ENCODE results near the gene RANBP3.

- TF ChIP-seq HDAC6 (IDR thresholded peaks at IDR 0.05; ENCODE audit: low read depth, low read length), result no peak
- no peak for TF ChIP-seq POLR2AphosphoS5 (IDR thresholded peaks at IDR 0.05; ENCODE audit: low read depth, low read length)
- TF ChIP-seq RAD21 (IDR thresholded peaks at IDR 0.05 in 1 of 2, conservative IDR thresholded peaks at IDR 0.05 in 1 of 2; ENCODE audit: low read depth in 2 of 2, low read length in 2 of 2), result no peak
- no peak for TF ChIP-seq CTCF (IDR thresholded peaks at IDR 0.05; ENCODE audit: control extremely low read depth in 1 of 3, insufficient read depth in 1 of 3, low read depth in 1 of 3, low read length in 3 of 3)
- TF ChIP-seq SIX5 (IDR thresholded peaks at IDR 0.05; ENCODE audit: low read depth, low read length), result no peak
- no peak for TF ChIP-seq KDM5A (IDR thresholded peaks at IDR 0.05; ENCODE audit: low read length)
- TF ChIP-seq EZH2 (IDR thresholded peaks at IDR 0.05; ENCODE audit: low read depth, low read length, severe bottlenecking), result no peak
- TF ChIP-seq NRF1 (IDR thresholded peaks at IDR 0.05; ENCODE audit: low read depth, low read length), result no peak
- no peak for TF ChIP-seq SP4 (IDR thresholded peaks at IDR 0.05; ENCODE audit: low read length)
- TF ChIP-seq MAX (IDR thresholded peaks at IDR 0.05), result no peak
- TF ChIP-seq PHF8 (conservative IDR thresholded peaks at IDR 0.05; ENCODE audit: low read depth, low read length), result no peak
- TF ChIP-seq CHD2 (IDR thresholded peaks at IDR 0.05; ENCODE audit: low read length), result no peak
- TF ChIP-seq EGR1 (IDR thresholded peaks at IDR 0.05; ENCODE audit: borderline replicate concordance, low read depth, low read length), result no peak
- no peak for TF ChIP-seq RBBP5 (IDR thresholded peaks at IDR 0.05; ENCODE audit: borderline replicate concordance, low read depth, low read length)
Observed at GRCh38 chr19:5957170-5957569, 20.8 kb downstream of the RANBP3 start.

Measured in H1 (cell line).